Measurements from ENCODE around the gene SMPD4. TPM values are rescaled to one million over a fixed set of nuclear protein-coding genes. Genes with fewer than 3 reads are reported as not detected.
"Not testable (repeated sequence)": the region's sequence is repeated elsewhere in the genome, so short reads cannot be mapped to it uniquely, and the experiment has no call there.

SMPD4 gene
- polyA plus RNA-seq, 12 donors, result 34.4 to 63.5 (median 36.8) TPM; not detected in 1

GRCh38 chr2:130143266-130144039, 37.9 kb downstream of the SMPD4 start:
- DNase-seq, result not testable (repeated sequence)

GRCh38 chr2:130142396-130143265, 38.8 kb downstream of the SMPD4 start:
- not testable (repeated sequence) for DNase-seq

GRCh38 chr2:130141645-130142370, 39.6 kb downstream of the SMPD4 start:
- DNase-seq, result not testable (repeated sequence)

GRCh38 chr2:130141002-130141401, 40.4 kb downstream of the SMPD4 start:
- DNase-seq, result not testable (repeated sequence)

GRCh38 chr2:130140516-130140915, 40.9 kb downstream of the SMPD4 start:
- not testable (repeated sequence) for DNase-seq

- not testable (repeated sequence) for DNase-seq
These were observed 41.8 kb downstream of the SMPD4 start for GRCh38 chr2:130139331-130140280.

- DNase-seq, result not testable (repeated sequence)
These were observed 42.6 kb downstream of the SMPD4 start for GRCh38 chr2:130138841-130139251.

GRCh38 chr2:130138326-130138725, 43.1 kb downstream of the SMPD4 start:
- not testable (repeated sequence) for DNase-seq

- DNase-seq, result not testable (repeated sequence)
These were observed 44.3 kb downstream of the SMPD4 start for GRCh38 chr2:130137118-130137517.

- not testable (repeated sequence) for DNase-seq
These were observed 44.9 kb downstream of the SMPD4 start for GRCh38 chr2:130136546-130136945.

GRCh38 chr2:130135692-130136541, 45.5 kb downstream of the SMPD4 start:
- DNase-seq, result no peak

GRCh38 chr2:130129120-130129829, 52.1 kb downstream of the SMPD4 start, which contains the start of gene POTEF:
POTEF (minus strand) TSS chr2:130129222; CDS start chr2:130120515, 8,707 bp downstream.
- DNase-seq, result not testable (repeated sequence)

GRCh38 chr2:130128464-130128863, 52.9 kb downstream of the SMPD4 start:
- not testable (repeated sequence) for DNase-seq

GRCh38 chr2:130127726-130128125, 53.7 kb downstream of the SMPD4 start:
- not testable (repeated sequence) for DNase-seq

GRCh38 chr2:130120924-130121323, 60.5 kb downstream of the SMPD4 start:
- not testable (repeated sequence) for DNase-seq

- DNase-seq, result not testable (repeated sequence)
These were observed 78.6 kb downstream of the SMPD4 start for GRCh38 chr2:130102597-130103363.
